K562 (cell line): ENCODE measurements around the gene C12orf75. TPM values are rescaled to one million over a fixed set of nuclear protein-coding genes. Genes with fewer than 3 reads are reported as not detected.

ENCODE experiments used
- ATAC-seq: fragments of 200-7000 bp; cut with Tn5 transposase; 3 replicates; pipeline ENCODE4 v1.9.1; 2020; ENCODE audit warnings: moderate library complexity
- BruUV-seq: library from RNA; stranded (reverse); fragments of 400-500 nt; replicated peaks from 2 replicates; lab custom pipeline; 2021; lab: Mats Ljungman, UMichigan
- CTCF ChIA-PET: fragments of 300-600 bp; formaldehyde crosslinking; extraction: SDS; loops from one replicate; lab custom pipeline; 2021; ENCODE audit warnings: low intra/inter-chr PET ratio; lab: Yijun Ruan, JAX
- POLR2A ChIA-PET: fragments of 300-600, 350-650 bp; sonication (Branson Sonifier 250); formaldehyde crosslinking; extraction: SDS; loops from one replicate; lab custom pipeline; 2021; ENCODE audit warnings: antibody characterized with exemption, inconsistent platforms; lab: Yijun Ruan, JAX
- DNase-seq, 4 experiments: peaks; one replicate each; pipeline versions ENCODE4 v3.0.0 to v3.0.0-alpha.2; 2011 to 2018; ENCODE audit warnings: low spot score in 3 of 4, mixed read lengths in 3 of 4; ENCODE audit errors: extremely low read depth in 1 of 4
- FAIRE-seq: peaks from 2 replicates; lab custom pipeline; 2011; peaks lifted over from hg19 to GRCh38; lab: Jason Lieb, UNC
- H2AFZ ChIP-seq: 2 replicates; pipeline ENCODE4 v1.6.0; 2011; ENCODE audit warnings: low read depth, low read length, control low read depth, inconsistent platforms
- H3K27ac ChIP-seq: fragments of 200-600 bp; 3 replicates; pipeline ENCODE4 v1.8.0; 2011; ENCODE audit warnings: low read depth, mild to moderate bottlenecking, control low read depth, inconsistent platforms, low read length, moderate library complexity, mixed read lengths; ENCODE audit errors: extremely low read depth
- H3K27me3 ChIP-seq, 2 experiments: fragments of 300-600 bp in 1 of 2; 2 replicates in 1 of 2; 3 replicates in 1 of 2; pipeline versions ENCODE4 v1.6.0 to v1.8.0; 2011; ENCODE audit warnings: inconsistent platforms in 2 of 2, low read length in 2 of 2, mild to moderate bottlenecking in 1 of 2, mixed read lengths in 1 of 2, moderate library complexity in 1 of 2; ENCODE audit not compliant: control insufficient read depth in 2 of 2, insufficient read depth in 2 of 2
- H3K36me3 ChIP-seq: fragments of 300-600 bp; 3 replicates; pipeline ENCODE4 v1.8.0; 2011; ENCODE audit warnings: mild to moderate bottlenecking, low read length, inconsistent platforms; ENCODE audit not compliant: control insufficient read depth, insufficient read depth
- H3K4me1 ChIP-seq, 2 experiments: fragments of 200-600 bp in 1 of 2; replicated peaks in 1 of 2; 2 replicates in 1 of 2; 3 replicates in 1 of 2; pipeline versions ENCODE4 v1.5.1 to v1.8.0; 2011; ENCODE audit warnings: inconsistent platforms in 2 of 2, low read length in 2 of 2, mild to moderate bottlenecking in 1 of 2, mixed read lengths in 1 of 2, moderate library complexity in 1 of 2; ENCODE audit not compliant: control insufficient read depth in 2 of 2, insufficient read depth in 2 of 2
- H3K4me2 ChIP-seq: 2 replicates; pipeline ENCODE4 v1.6.1; 2011; ENCODE audit warnings: low read length, control low read depth, inconsistent platforms, mixed read lengths; ENCODE audit not compliant: insufficient read depth
- H3K4me3 ChIP-seq: fragments of 200-600 bp; sonication (generic), shearing (Covaris generic); 2 replicates; pipeline ENCODE4 v1.5.1; 2016; ENCODE audit warnings: control low read depth, inconsistent platforms
- H3K79me2 ChIP-seq: fragments of 200-600 bp; 3 replicates; pipeline ENCODE4 v1.8.0; 2011; ENCODE audit warnings: low read length, inconsistent platforms; ENCODE audit not compliant: control insufficient read depth, insufficient read depth
- H3K9ac ChIP-seq, 2 experiments: 2 replicates each; pipeline versions ENCODE4 v1.6.0 to v1.6.1; 2011; ENCODE audit warnings: low read depth in 2 of 2, low read length in 2 of 2, control low read depth in 1 of 2, inconsistent platforms in 1 of 2, mild to moderate bottlenecking in 1 of 2, mixed read lengths in 1 of 2; ENCODE audit not compliant: insufficient read depth in 1 of 2
- H3K9me1 ChIP-seq: one replicate; pipeline ENCODE4 v1.6.0; 2011; ENCODE audit warnings: inconsistent platforms, mild to moderate bottlenecking, low read length, moderate library complexity; ENCODE audit not compliant: control insufficient read depth, insufficient read depth
- H3K9me3 ChIP-seq: replicated peaks from 2 replicates; pipeline ENCODE4 v1.5.1; 2011; ENCODE audit warnings: low read depth, low read length, inconsistent platforms; ENCODE audit not compliant: control insufficient read depth, insufficient read depth
- H4K20me1 ChIP-seq: replicated peaks from 2 replicates; pipeline ENCODE4 v1.6.1; 2011; ENCODE audit warnings: low read length, inconsistent platforms, mixed read lengths; ENCODE audit not compliant: control insufficient read depth, insufficient read depth
- MTA3 ChIP-seq: fragments of 450-650 bp; formaldehyde crosslinking; IDR thresholded peaks from 2 replicates; pipeline ENCODE4 v1.6.1; 2017; ENCODE audit warnings: mild to moderate bottlenecking, borderline replicate concordance
- PHF8 ChIP-seq: fragments of 200-600 bp; sonication (generic); IDR thresholded peaks from 2 replicates; pipeline ENCODE4 v1.6.1; 2012; ENCODE audit warnings: mixed run types, mild to moderate bottlenecking, inconsistent platforms, low read length, moderate library complexity, borderline replicate concordance
- RERE ChIP-seq: sonication (generic); formaldehyde crosslinking; IDR thresholded peaks from 2 replicates; pipeline ENCODE4 v1.8.0; 2023; ENCODE audit warnings: missing genetic modification reagents, mild to moderate bottlenecking, borderline replicate concordance
- WGBS: fragments of 100-300 bp; shearing (Covaris generic); methylation state at CpG from one replicate; pipeline ENCODE4 v1.1.6; 2016; ENCODE audit warnings: low coverage, mixed read lengths; ENCODE audit not compliant: insufficient coverage; ENCODE audit errors: missing lambda C conversion rate; 5-methylcytosine and 5-hydroxymethylcytosine counted together
- in situ Hi-C: fragments of 300-500 bp; cut with MboI; formaldehyde crosslinking; loops from 4 replicates; pipeline ENCODE4 v1.15.0; 2018; ENCODE audit warnings: inconsistent platforms, mixed read lengths
- intact Hi-C: fragments of 100-400 bp; cut with micrococcal nuclease; formaldehyde crosslinking; loops from 2 replicates; pipeline ENCODE4 v1.14.2; 2022
- polyA plus RNA-seq, 8 experiments: library from polyadenylated mRNA; depleted of rRNA in 4 of 8; stranded (reverse) in 5 of 8; unstranded in 3 of 8; fragments of >200 nt; fragmentation: Nextera tagmentation in 2 of 8; fragmentation: Illumina TruSeq in 1 of 8; extraction: Ambion mirVana in 2 of 8; extraction: Trizol in 1 of 8; gene quantifications; 2 replicates each; pipeline versions ENCODE4 v1.2.1 to v1.2.3, GENCODE V29; 2011 to 2014; ENCODE audit warnings: inconsistent platforms in 1 of 8, missing spikeins in 1 of 8
- total RNA-seq, 7 experiments: library from RNA; depleted of rRNA in 6 of 7; stranded (reverse); fragments of >200 nt in 6 of 7; fragmentation: Illumina TruSeq in 2 of 7; extraction: Trizol in 2 of 7; gene quantifications; 2 replicates each; pipeline versions ENCODE4 v1.2.1 to v1.2.3, GENCODE V29; 2011 to 2021; ENCODE audit warnings: low replicate concordance in 1 of 7

Gene C12orf75
- total and polyA plus RNA-seq, 9 of the 15 experiments (the other 6 are each of a cell fraction or from before 2014, with no cell fraction given): 0.06 to 0.82 (median 0.26) TPM; not detected in 3

- Histone ChIP-seq H3K27ac (no peak overlapping the region), H3K4me2 (no peak overlapping the region), H3K27me3 (no peaks in the 10 kb centered on the region), H4K20me1 (no peaks in the 10 kb centered on the region), H3K4me3 (no peak overlapping the region), H3K9me1 (no peaks in the 10 kb centered on the region), H2AFZ (no peak overlapping the region), H3K4me1 (no peaks in the 10 kb centered on the region), H3K9me3 (no peaks in the 10 kb centered on the region), H3K36me3 (no peaks in the 10 kb centered on the region), H3K9ac (no peak overlapping the region), H3K79me2 (no peaks in the 10 kb centered on the region)
- CTCF ChIA-PET: no interaction called here
- no peak for ATAC-seq
- no peak for FAIRE-seq
- WGBS: 0% methylated on average over 2 of the region's 2 CpGs
- DNase-seq: no peak
- POLR2A ChIA-PET: no interaction called here
- intact Hi-C loops: no loop called here
- no TSS peak for BruUV-seq
- TF ChIP-seq RERE (CRISPR knock-in tag): no peak
- no peak for TF ChIP-seq MTA3
- no peak for TF ChIP-seq PHF8
- TF ChIP-seq, all 486 proteins: peak for 0
- in situ Hi-C loops: no loop called here
Measured at GRCh38 chr12:105291531-105291930, 39.0 kb upstream of the C12orf75 start.
